Stimulated activated CD4-positive, alpha-beta T cell treated with anti-CD3 and anti-CD28 coated beads, Interleukin-1b, Interleukin-23, amount 100 ng/mL, for 48 hours (primary cell): Measurements from ENCODE around the gene DNAH3.
A peak's percentile ranks its signal among the peaks of the same experiment; 100 is the strongest.
"Not testable (repeated sequence)": the region's sequence is repeated elsewhere in the genome, so short reads cannot be mapped to it uniquely, and the experiment has no call there.

Experiments used
- DNase-seq: peaks from one replicate; pipeline ENCODE4 v3.0.0-alpha.2; 2020

The DNAH3 gene

GRCh38 chr16:21063314-21063713 lies 87.3 kb downstream of the DNAH3 start:
- not testable (repeated sequence) for DNase-seq

- no peak for DNase-seq
Observed at GRCh38 chr16:21060027-21060510, 90.6 kb downstream of the DNAH3 start.

- DNase-seq, result no peak
Observed at GRCh38 chr16:21057875-21058274, 92.8 kb downstream of the DNAH3 start.

- no peak for DNase-seq
Observed at GRCh38 chr16:21056396-21056795, 94.2 kb downstream of the DNAH3 start.

- DNase-seq, result not testable (repeated sequence)
Observed at GRCh38 chr16:21055738-21056137, 94.9 kb downstream of the DNAH3 start.

GRCh38 chr16:21053590-21053989 lies 97.1 kb downstream of the DNAH3 start:
- no peak for DNase-seq

- not testable (repeated sequence) for DNase-seq
Observed at GRCh38 chr16:21048091-21048912, 102.3 kb downstream of the DNAH3 start.

GRCh38 chr16:21038197-21038596 lies 112.4 kb downstream of the DNAH3 start:
- DNase-seq, result no peak

- DNase-seq, result no peak
Observed at GRCh38 chr16:21037736-21038135, 112.9 kb downstream of the DNAH3 start.

GRCh38 chr16:21037168-21037567 lies 113.5 kb downstream of the DNAH3 start:
- no peak for DNase-seq

GRCh38 chr16:21036471-21036870 lies 114.2 kb downstream of the DNAH3 start:
- no peak for DNase-seq

GRCh38 chr16:21033704-21034103 lies 116.9 kb downstream of the DNAH3 start:
- no peak for DNase-seq

- no peak for DNase-seq
Observed at GRCh38 chr16:21033264-21033663, 117.4 kb downstream of the DNAH3 start.

GRCh38 chr16:21028728-21029127 lies 121.9 kb downstream of the DNAH3 start:
- no peak for DNase-seq

GRCh38 chr16:21026846-21027245 lies 123.8 kb downstream of the DNAH3 start:
- DNase-seq, result no peak

- DNase-seq, result no peak
Observed at GRCh38 chr16:21023509-21024202, 127.0 kb downstream of the DNAH3 start.

GRCh38 chr16:21021316-21021715 lies 129.3 kb downstream of the DNAH3 start:
- no peak for DNase-seq

GRCh38 chr16:21009815-21010214 lies 140.8 kb downstream of the DNAH3 start:
- no peak for DNase-seq

GRCh38 chr16:21005008-21005407 lies 145.6 kb downstream of the DNAH3 start:
- no peak for DNase-seq

GRCh38 chr16:21001262-21001661 lies 149.4 kb downstream of the DNAH3 start:
- DNase-seq, result peak; percentile 26

GRCh38 chr16:20997147-20997546 lies 153.5 kb downstream of the DNAH3 start:
- DNase-seq, result no peak

GRCh38 chr16:20995711-20996110 lies 154.9 kb downstream of the DNAH3 start:
- no peak for DNase-seq

- not testable (repeated sequence) for DNase-seq
Observed at GRCh38 chr16:20989496-20990070, 161.1 kb downstream of the DNAH3 start.

- DNase-seq, result no peak
Observed at GRCh38 chr16:20987049-20987448, 163.6 kb downstream of the DNAH3 start.
